HEK293T (cell line): ENCODE data around the gene COG2.

Source experiments
- CTCF ChIA-PET: fragments of 350-600 bp; formaldehyde crosslinking; extraction: SDS; loops from one replicate; lab custom pipeline; 2021; ENCODE audit warnings: antibody characterized with exemption, inconsistent platforms; lab: Yijun Ruan, JAX
- POLR2A ChIA-PET: fragments of 350-600 bp; formaldehyde crosslinking; extraction: SDS; loops from one replicate; lab custom pipeline; 2020; ENCODE audit warnings: antibody characterized with exemption, inconsistent platforms; lab: Yijun Ruan, JAX
- DNase-seq: peaks from one replicate; pipeline ENCODE4 v3.0.0; 2012; ENCODE audit warnings: mixed read lengths; ENCODE audit errors: extremely low spot score
- ARNT ChIP-seq: fragments of 450-650 bp; IDR thresholded peaks from 2 replicates; pipeline ENCODE4 v1.6.1; 2017; ENCODE audit warnings: mild to moderate bottlenecking
- BHLHE40 ChIP-seq: fragments of 450-650 bp; IDR thresholded peaks from 2 replicates; pipeline ENCODE4 v1.6.1; 2016; ENCODE audit warnings: mild to moderate bottlenecking, moderate library complexity, borderline replicate concordance
- CTBP1 ChIP-seq: fragments of 450-650 bp; IDR thresholded peaks from 2 replicates; pipeline ENCODE4 v1.6.1; 2016; ENCODE audit warnings: borderline replicate concordance
- ELF4 ChIP-seq: fragments of 450-650 bp; IDR thresholded peaks from 2 replicates; pipeline ENCODE4 v1.6.1; 2017; ENCODE audit warnings: antibody characterized with exemption
- FOXA1 ChIP-seq: fragments of 450-650 bp; IDR thresholded peaks from 2 replicates; pipeline ENCODE4 v1.6.1; 2016; ENCODE audit warnings: mild to moderate bottlenecking
- FOXK2 ChIP-seq: fragments of 450-650 bp; IDR thresholded peaks from 2 replicates; pipeline ENCODE4 v1.6.1; 2016; ENCODE audit warnings: mild to moderate bottlenecking
- FOXM1 ChIP-seq: fragments of 450-650 bp; IDR thresholded peaks from 2 replicates; pipeline ENCODE4 v1.6.1; 2017; ENCODE audit warnings: mild to moderate bottlenecking, borderline replicate concordance
- HDGF ChIP-seq: fragments of 450-650 bp; IDR thresholded peaks from 2 replicates; pipeline ENCODE4 v1.6.1; 2017; ENCODE audit warnings: antibody characterized with exemption, borderline replicate concordance
- L3MBTL2 ChIP-seq: fragments of 450-650 bp; conservative IDR thresholded peaks from 2 replicates; pipeline ENCODE4 v1.6.1; 2016; ENCODE audit warnings: mild to moderate bottlenecking
- LEF1 ChIP-seq: fragments of 450-650 bp; IDR thresholded peaks from 2 replicates; pipeline ENCODE4 v1.6.1; 2017; ENCODE audit warnings: mild to moderate bottlenecking, borderline replicate concordance
- NFRKB ChIP-seq: fragments of 450-650 bp; IDR thresholded peaks from 2 replicates; pipeline ENCODE4 v1.6.1; 2016; ENCODE audit warnings: mild to moderate bottlenecking, moderate library complexity
- SP1 ChIP-seq: fragments of 450-650 bp; IDR thresholded peaks from 2 replicates; pipeline ENCODE4 v1.6.1; 2017
- SUZ12 ChIP-seq: fragments of 450-650 bp; IDR thresholded peaks from 2 replicates; pipeline ENCODE4 v1.6.1; 2016; ENCODE audit warnings: mild to moderate bottlenecking
- TARDBP ChIP-seq: fragments of 450-650 bp; IDR thresholded peaks from 2 replicates; pipeline ENCODE4 v1.6.1; 2016
- ZNF384 ChIP-seq: fragments of 450-650 bp; IDR thresholded peaks from 2 replicates; pipeline ENCODE4 v1.6.1; 2016
- TF ChIP-seq, protein P1 (sequence below): fragments of 450-650 bp; IDR thresholded peaks from 2 replicates; pipeline ENCODE4 v1.6.1; 2016

The COG2 gene

GRCh38 chr1:230706887-230707731 is 64.8 kb downstream of the COG2 start:
- POLR2A ChIA-PET: no interaction called here
- DNase-seq: no peak
- CTCF ChIA-PET: interaction anchor here (0.6 kb wide), 1 partner anchor 66 kb away, joined by 4 read pairs; no protein-coding TSS in a partner anchor
- TF ChIP-seq LEF1 (no peak), ZNF384 (no peak), TARDBP (no peak), SP1 (no peak), FOXM1 (no peak), ELF4 (no peak), FOXA1 (no peak), SUZ12 (no peak), L3MBTL2 (no peak), HDGF (no peak), NFRKB (no peak), CTBP1 (no peak), FOXK2 (no peak), ARNT (no peak), BHLHE40 (no peak)
- TF ChIP-seq, protein P1, sequence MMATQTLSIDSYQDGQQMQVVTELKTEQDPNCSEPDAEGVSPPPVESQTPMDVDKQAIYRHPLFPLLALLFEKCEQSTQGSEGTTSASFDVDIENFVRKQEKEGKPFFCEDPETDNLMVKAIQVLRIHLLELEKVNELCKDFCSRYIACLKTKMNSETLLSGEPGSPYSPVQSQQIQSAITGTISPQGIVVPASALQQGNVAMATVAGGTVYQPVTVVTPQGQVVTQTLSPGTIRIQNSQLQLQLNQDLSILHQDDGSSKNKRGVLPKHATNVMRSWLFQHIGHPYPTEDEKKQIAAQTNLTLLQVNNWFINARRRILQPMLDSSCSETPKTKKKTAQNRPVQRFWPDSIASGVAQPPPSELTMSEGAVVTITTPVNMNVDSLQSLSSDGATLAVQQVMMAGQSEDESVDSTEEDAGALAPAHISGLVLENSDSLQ: no peak

DNA sequence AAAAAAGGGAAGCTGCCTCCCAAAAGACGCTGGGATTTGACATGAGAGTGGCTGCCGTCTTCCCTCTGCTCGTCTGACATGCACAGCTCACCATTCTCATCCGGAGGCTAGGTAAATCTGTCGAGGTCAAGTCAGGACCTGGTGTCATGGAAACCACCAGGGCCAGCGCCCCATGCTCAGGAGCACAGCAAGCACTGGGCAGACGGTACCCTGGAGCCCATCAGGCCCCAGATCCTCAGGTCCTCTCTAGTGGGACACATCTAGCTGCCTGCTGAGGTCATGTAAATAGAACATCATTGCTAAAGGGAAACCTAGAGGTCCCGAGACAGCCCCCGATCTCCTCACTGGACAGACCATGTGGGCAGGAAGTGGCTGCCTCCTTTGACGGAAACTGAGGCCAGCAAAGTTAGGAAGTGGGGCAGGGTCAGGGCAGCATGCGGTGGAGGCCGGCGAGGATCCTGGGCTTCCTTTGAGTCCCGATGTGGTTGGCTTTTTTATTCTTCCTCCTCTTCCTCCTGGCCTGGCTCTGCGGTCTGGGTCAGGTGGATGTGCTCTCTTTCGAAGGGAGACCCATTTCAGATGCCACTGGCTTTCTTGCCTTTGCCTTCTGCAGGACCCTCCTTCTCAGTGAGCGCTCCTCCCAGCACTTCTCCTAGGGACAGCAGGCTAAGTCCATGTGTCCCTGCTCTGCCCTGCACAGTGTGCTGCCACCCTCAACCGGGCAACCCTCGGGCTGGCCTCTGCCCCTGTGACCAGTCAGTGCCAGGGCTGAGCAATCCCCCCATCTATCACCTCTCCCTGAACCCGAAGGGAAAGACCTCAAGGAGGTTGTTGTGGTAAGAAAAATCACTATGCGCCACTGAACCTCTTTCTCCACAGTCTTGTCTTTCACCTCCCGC is 65.7 kb downstream of the COG2 start:
- no peak for TF ChIP-seq SUZ12
- TF ChIP-seq, protein P1: no peak
- no peak for TF ChIP-seq ARNT
- no peak for TF ChIP-seq L3MBTL2
- POLR2A ChIA-PET: no interaction called here
- no peak for DNase-seq
- CTCF ChIA-PET: no interaction called here

DNA sequence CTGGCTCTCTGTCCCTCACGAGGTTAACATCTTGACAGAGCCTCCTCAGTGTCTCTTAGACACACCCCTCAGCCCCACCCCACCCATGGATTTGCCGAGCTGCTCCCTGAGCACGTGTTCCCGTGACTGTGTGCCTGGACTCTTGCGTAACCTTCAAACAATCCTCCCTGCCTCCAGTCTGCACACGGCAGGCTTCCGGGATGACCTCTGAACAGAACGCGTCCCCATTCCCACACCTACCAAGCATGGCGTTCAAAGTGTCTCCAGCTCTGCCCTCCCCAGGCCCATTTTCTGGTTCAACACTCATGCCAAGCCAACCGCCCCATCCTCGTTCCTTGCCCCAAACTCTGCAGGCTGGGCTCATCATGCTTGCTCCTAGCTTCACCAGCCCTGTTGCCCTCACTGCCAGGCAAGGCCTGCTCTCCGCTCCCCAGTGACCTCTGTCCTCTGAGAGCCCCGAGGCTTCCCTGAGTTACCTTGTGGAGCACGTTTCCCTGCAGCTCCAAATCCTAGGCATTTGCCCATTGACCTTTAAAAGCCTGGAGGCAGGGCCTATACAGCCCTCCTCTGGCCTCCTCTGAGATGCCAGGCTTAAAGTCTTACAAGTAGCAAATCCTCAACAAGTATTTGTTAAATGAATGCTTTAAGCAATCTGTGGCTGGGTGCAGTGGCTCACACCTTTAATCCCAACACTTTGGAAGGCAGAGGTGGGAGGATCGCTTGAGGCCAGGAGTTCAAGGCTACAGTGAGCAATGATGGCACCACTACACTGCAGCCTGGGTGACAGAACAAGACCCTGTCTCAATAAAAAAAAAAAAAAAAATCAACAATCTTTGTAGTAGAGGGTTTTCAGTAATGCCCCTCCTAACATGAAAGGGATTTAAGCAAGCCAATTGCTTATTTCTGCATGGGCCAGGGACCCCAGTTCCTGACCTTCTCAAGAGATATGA is 66.6 kb downstream of the COG2 start:
- DNase-seq: no peak
- POLR2A ChIA-PET: no interaction called here
- TF ChIP-seq L3MBTL2 (no peak), TARDBP (no peak), LEF1 (no peak), NFRKB (no peak), FOXM1 (no peak), SUZ12 (no peak), ARNT (no peak), FOXA1 (no peak), ZNF384 (no peak), HDGF (no peak), FOXK2 (no peak), CTBP1 (no peak), BHLHE40 (no peak), ELF4 (no peak), SP1 (no peak)
- TF ChIP-seq, protein P1: no peak
- CTCF ChIA-PET: no interaction called here

DNA sequence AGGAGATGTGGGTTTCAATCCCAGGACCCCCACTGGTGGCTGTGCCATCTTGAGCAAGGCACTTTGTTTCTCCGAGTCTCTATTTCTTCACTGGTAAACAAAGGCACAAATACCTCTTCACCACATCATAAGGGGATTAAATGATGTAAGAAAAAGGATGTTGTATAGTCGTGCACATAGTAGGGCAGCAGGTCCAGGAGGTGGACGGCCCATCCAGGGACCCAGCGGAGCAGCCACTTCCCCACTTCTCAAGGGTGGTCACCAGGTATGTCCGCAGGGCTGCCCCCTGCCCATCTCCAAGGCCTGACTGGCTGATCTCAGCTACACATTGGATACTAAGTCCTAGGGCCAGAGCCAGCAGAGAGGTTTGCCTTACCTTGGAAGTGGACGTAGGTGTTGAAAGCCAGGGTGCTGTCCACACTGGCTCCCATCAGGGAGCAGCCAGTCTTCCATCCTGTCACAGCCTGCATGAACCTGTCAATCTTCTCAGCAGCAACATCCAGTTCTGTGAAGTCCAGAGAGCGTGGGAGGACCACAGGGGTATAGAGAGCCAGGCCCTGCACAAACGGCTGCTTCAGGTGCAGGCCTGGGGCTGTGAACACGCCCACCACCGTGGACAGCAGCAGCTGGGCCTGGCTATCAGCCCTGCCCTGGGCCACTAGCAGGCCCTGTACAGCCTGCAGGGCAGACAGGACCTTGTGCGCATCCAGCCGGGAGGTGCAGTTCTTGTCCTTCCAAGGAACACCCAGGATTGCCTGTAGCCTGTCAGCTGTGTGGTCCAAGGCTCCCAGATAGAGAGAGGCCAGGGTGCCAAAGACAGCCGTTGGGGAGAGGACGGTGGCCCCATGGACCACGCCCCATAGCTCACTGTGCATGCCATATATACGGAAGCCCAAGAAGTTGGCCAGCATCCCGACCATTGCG is 67.6 kb downstream of the COG2 start:
- DNase-seq: no peak
- CTCF ChIA-PET: interaction anchor here (0.6 kb wide), 1 partner anchor 59 kb away, joined by 3 read pairs; no protein-coding TSS in a partner anchor
- TF ChIP-seq CTBP1: no peak
- TF ChIP-seq L3MBTL2: no peak
- TF ChIP-seq ARNT: no peak
- TF ChIP-seq FOXM1: no peak
- no peak for TF ChIP-seq HDGF
- TF ChIP-seq ZNF384: no peak
- no peak for TF ChIP-seq FOXK2
- no peak for TF ChIP-seq SP1
- no peak for TF ChIP-seq TARDBP
- no peak for TF ChIP-seq FOXA1
- TF ChIP-seq BHLHE40: no peak
- TF ChIP-seq, protein P1: no peak
- TF ChIP-seq SUZ12: no peak
- no peak for TF ChIP-seq NFRKB
- no peak for TF ChIP-seq ELF4
- no peak for TF ChIP-seq LEF1
- POLR2A ChIA-PET: no interaction called here
